Measurements from ENCODE around the gene GNB1.
"Not testable (repeated sequence)": the region's sequence is repeated elsewhere in the genome, so short reads cannot be mapped to it uniquely, and the experiment has no call there.

GNB1 gene

GRCh38 chr1:1889090-1889750 lies 1.7 kb downstream of the GNB1 start:
- no peak for FAIRE-seq

GRCh38 chr1:1883890-1884289 lies 7.0 kb downstream of the GNB1 start:
- not testable (repeated sequence) for FAIRE-seq

DNA sequence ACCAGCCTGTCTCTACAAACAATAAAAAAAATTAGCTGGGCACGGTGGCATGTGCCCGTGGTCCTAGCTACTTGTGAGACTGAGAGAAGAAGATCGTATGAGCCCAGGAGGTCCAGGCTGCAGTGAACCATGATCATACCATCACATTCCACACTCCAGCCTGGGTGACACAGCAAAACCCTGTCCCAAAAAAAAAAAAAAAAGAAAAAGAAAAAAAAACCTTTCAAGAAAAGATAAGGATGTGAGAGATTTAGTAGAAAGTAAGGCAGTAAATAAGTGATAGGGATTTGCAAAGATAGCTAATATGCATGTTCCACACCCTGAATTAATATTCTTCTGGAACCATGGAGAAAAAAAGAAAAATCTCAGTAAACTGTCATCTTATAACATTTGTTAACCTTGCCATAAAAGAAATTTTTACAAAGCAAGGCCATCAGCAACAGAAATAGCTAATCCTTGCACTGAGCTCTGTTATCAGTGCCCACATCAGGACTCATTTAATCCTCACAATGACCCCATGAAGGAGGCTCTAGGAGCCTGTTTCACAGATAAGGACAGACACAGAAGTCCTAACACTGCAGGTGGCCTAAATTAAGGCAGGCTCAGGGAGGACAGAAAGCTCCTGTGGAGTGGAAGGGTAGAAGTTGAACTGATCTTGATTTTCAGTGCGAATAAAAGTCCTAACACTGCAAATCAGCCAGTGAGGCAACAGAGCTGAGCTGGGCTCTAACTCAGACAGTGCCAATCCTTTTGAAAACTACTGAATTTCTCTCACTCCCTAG lies 7.6 kb downstream of the GNB1 start:
- FAIRE-seq, result no peak

DNA sequence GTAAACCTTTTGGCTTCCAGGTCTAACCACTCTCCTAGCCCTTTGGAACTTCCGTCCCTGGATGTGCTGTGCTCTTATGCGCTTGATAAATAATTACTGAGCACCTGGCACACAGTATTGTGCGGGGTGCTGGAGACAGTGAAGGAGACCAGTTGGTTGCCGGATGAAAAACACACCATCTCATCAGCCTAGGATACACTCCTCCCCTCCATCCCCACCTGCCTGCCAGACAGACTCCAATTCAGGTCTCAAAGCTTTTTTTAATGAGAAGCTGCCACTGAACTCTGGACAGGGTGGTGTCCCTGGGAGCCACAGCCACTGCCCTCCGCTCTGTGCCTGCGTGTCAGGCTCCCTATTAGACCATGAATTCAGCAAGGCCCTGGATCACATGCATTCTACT lies 9.2 kb downstream of the GNB1 start:
- FAIRE-seq, result no peak

- FAIRE-seq, result no peak
These were observed 10.1 kb downstream of the GNB1 start for GRCh38 chr1:1880617-1881312.

DNA sequence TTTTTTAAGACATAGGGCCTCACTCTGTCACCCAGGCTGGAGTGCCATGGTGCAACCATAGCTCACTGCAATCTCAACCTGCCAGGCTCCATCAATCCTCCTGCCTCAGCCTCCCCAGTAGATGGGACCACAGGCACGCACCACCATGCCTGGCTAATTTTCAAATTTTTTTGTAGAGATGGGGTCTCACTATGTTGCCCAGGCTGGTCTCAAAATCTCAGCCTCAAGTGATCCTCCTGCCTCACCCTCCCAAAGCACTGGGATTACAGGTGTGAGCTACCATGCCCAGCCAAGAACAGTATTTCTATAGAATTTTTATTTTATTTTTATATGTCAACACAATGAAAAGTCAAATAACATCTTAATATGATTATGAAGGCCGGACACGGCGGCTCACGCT lies 10.9 kb downstream of the GNB1 start:
- FAIRE-seq, result no peak

DNA sequence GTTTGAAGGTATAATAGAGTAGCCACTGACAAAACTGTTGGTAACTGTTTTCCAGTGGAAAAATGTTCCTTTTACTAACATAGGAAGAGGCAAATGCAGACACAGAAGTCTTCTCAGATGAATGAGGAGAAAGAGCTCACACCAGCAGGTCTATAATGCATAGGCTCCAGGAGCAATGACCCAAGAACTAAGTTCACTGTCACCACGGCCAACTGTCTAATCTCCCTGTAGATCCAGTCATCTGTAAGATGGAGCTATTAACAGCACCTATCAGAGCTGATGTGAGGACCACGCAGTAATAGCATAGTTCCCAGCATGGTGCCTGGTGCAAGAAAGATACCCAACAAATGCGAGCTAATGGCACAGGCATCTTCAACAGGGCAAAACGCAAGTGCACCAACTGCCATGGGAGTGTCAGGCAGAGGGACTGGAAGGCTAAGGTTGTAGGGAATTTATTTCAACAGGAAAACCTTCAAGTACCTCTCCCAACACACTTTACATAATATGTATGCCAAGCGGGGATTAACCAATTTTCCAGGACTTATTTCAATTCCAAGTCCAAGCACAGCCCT lies 12.9 kb downstream of the GNB1 start:
- no peak for FAIRE-seq

GRCh38 chr1:1876335-1876930 lies 14.5 kb downstream of the GNB1 start:
- FAIRE-seq, result no peak

GRCh38 chr1:1875932-1876331 lies 15.0 kb downstream of the GNB1 start:
- no peak for FAIRE-seq

DNA sequence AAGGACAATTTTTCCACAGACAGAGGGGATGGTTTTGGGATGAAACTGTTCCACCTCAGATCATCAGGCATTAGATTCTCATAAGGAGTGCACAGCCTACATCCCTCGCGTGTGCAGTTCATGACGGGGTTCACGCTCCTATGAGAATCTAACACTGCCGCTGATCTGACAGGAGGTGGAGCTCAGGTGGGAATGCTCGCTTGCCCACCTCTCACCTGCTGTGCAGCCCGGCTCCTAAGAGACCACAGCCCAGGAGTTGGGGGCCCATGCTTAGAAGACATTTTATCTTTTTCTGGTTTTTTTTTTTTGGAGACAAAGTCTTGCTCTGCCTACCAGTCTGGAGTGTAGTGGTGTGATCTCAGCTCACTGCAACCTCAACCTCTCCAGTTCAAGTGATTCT lies 16.0 kb downstream of the GNB1 start:
- no peak for FAIRE-seq

GRCh38 chr1:1873186-1873585 lies 17.7 kb downstream of the GNB1 start:
- no peak for FAIRE-seq

GRCh38 chr1:1872329-1872994 lies 18.4 kb downstream of the GNB1 start:
- no peak for FAIRE-seq

GRCh38 chr1:1869469-1869868 lies 21.4 kb downstream of the GNB1 start:
- no peak for FAIRE-seq

DNA sequence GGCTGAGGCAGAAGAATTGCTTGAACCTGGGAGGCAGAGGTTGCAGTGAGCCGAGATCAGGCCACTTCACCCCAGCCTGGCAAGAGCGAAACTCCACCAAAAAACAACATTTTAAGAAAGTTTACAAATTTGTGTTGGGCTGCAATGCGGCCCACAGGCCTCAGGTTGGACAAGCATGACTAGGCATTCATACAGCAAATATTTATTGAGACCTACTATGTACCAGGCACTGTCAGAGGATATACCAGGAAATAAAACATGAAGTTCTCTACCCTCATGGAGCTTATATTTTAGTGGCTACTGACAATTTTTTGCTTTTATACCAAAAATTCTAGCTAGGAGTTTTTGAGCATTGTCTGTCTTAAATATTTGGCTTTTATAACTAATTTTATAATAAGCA lies 23.7 kb downstream of the GNB1 start:
- no peak for FAIRE-seq

DNA sequence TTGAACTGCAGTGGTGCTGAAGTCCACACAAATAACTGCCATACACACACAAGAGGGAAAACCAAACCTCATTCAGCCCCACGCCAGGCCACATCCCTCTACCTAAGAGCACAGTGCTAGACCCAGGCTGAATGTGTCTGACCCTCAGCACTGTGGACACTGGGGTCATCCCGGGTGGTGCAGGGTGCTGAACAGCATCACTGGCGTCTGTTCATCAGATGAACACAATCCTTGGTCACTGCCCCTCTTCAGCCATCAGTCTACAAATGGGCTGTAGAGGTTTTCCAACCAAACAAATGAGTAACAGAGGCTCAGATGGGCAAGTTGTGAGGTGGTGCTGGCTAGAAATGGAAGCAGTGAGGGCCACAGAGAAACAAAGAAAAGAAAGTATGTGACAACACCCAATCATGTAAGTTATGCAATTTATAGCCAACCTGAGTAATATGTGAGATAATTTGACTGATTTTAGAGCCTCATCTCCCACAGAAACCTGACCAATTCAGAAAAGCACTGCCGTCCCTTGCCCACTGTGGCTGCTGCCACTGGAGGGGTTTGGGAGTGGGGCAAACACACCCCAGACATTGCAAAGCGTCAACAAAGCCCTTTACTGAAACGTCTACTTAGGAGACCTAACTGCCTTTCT lies 27.9 kb downstream of the GNB1 start:
- no peak for FAIRE-seq

DNA sequence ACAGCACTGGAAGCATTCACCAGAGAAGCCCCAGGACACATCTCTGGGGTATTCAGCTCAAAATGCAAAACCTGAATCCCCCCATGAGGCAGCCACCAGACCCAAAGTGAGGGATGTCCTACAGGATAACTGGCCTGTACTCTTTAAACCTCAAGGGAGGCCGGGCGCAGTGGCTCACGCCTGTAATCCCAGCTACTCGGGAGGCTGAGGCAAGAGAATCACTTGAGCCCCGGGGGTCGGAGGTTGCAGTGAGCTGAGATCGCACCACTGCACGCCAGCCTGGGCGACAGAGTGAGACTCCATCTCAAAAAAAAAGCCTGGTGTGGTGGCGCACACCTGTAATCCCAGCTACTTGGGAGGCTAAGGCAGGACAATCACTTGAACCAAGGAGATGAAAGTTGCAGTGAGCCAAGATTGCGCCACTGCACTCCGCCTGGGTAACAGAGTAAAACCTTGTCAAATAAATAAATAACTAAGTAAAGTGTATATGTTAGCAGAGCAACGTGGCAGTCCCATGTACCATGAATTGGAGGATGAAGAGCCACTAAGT lies 29.1 kb downstream of the GNB1 start:
- FAIRE-seq, result not testable (repeated sequence)

DNA sequence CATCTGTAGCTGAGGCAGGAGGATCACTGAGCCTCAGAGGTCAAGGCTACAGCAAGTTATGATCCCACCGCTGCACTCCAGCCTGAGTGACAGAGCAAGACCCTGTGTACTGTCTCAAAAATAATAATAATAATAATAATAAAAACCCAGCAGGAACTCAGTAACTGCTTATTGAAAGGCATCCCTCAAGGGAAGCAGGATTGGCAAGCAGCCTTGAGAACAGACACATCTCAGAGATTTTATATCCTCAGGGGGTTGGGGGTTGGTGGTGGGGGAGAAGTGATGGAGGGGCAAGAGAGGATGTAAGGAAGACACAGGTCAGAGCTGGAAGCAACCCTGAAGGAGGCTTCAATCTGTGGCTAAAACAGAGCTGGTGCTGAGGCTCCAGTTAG lies 29.6 kb downstream of the GNB1 start:
- FAIRE-seq, result no peak

- not testable (repeated sequence) for FAIRE-seq
These were observed 30.8 kb downstream of the GNB1 start for GRCh38 chr1:1859970-1860697.

DNA sequence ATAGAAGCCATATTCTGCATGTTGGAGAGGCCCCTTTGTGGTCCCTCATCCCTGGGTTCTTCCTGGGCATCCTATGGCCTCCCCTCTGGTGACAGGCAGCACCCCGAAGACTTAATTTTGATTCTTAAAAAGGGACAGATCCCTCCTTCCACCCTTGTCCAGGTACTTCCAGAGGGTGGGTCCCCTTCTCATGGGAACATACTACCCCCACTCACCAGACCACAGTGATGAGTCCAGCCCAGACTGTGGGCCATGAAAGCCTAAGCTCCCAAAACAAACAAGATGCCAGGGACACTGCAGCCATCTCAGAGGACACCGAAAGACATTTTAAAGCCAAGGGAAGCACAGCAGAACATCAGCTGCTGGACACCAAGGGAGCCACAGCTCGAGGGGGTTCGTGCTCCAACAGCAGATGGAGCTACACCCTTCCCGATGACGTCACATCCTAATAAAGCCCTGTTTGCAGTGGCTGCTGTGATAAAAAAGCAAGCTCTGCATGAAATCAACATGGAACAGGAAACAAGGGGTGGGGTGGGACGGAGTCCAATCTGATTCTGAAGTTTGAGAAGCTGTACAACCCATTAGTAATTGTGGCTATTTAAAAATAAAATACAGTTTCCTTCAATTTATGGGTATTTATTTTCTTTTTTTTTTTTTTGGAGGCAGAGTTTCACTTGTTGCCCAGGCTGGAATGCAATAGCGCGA lies 32.4 kb downstream of the GNB1 start:
- FAIRE-seq, result no peak

- no peak for FAIRE-seq
These were observed 33.7 kb downstream of the GNB1 start for GRCh38 chr1:1857096-1857703.
